Stimulated activated CD4-positive, alpha-beta T cell treated with anti-CD3 and anti-CD28 coated beads, Interleukin-12 subunit alpha, Interleukin-12 subunit beta, amount 100 ng/mL, for 24 hours (primary cell): ENCODE results near the gene NEDD4L.

Experiments
- DNase-seq, 2 experiments: peaks; one replicate each; pipeline ENCODE4 v3.0.0-alpha.2; 2020; ENCODE audit warnings: low read depth in 2 of 2

The NEDD4L gene

GRCh38 chr18:58397385-58398132, 353.5 kb downstream of the NEDD4L start:
- no peak for DNase-seq

- DNase-seq, result no peak
Measured at GRCh38 chr18:58398648-58399398, 354.8 kb downstream of the NEDD4L start.

DNA sequence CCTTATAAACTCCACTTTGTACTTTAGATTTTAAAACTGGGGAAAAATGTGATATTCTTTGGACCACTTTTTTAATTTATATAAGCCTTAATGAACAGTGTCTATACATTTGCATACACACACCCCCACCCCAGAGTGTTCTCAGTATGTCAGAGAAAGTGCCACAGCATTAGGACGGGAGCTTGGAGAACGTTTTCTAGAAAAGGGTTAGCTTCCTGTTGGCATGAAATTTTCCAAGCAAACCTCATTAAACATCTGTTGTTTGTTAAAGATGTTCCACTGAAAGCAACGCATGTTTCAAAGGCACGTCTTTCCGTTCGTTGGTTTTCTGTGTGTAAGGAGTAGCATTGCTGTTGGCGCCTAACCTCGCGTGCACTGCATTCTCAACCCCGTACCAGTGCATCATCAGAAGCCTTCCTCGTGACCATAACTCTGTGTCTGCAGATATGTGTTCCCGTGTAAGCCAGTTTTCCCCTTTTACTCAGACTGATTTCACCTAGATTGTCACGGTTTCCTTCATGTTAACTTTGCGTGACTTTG, 356.4 kb downstream of the NEDD4L start:
- peak; percentile 12 to 17 for DNase-seq

GRCh38 chr18:58401191-58401590, 357.2 kb downstream of the NEDD4L start:
- no peak for DNase-seq

GRCh38 chr18:58402247-58402646, 358.2 kb downstream of the NEDD4L start:
- DNase-seq, result no peak

DNA sequence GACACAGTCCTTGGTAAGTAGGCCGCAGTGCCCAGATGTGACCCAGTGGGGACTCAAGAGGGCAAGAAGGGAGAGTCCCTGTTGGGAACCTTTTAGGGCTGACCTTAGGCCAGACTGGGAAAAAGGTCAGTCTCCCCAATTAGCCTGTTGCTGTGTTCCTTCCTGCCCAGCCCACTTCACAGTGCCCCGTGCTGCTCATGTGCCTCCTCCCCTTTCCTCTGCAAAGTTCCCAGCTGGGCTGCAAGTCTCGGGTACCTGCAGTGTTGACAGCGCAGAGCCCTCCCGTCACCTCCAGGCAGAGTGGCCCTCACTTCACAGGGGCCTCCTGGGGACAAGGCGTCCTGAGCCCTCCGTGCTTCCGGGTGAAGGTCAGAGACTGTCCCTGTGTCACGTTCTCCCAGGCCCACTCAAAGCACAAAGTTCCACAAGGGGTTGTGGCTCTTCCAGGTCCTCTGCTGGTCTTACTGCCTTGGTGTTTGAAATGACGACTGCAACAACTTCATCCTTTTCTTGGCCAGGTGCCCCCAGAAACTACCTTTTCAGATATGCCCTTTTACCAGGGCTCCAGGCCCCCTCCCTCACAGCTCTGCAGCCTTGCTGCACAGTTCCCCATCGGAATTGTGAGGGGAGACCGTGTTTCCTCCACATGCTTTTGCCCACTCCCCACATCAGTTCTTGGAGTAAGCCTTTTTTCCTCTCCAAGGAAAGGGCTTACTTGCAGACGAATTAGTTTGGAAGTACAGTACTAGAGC, 359.1 kb downstream of the NEDD4L start:
- no peak for DNase-seq

DNA sequence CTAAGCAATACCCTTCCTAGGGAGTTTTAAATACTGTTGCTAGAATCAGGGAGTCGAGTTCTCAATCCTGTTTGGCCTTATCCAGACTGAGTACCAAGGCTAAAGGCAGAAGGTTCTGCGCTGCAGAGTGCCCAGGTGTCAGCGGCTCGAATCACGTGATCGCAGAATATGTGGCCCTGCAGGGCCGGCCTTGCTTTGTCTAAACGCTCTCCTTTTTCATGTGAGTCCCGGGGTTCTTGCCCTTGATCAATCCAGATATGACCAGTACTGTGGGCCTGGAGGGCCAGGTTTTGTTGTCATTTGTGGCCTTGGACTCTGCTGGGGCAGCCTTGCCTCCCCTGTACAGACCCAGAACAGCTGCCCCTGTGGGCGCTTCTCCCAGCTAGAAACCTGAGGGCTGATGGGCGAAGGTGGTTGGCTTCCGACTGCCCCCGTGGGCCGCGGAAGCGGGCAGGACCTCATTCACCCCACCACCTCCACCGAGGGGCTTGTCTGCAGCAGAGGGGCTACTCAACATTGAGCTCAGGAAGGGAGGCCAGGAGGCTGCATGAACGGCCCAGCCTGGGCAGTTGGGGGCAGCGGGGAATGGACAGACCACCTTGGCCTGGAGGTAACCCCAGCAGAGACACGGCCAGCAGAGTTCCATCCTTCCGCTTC, 359.9 kb downstream of the NEDD4L start:
- DNase-seq, result no peak

DNA sequence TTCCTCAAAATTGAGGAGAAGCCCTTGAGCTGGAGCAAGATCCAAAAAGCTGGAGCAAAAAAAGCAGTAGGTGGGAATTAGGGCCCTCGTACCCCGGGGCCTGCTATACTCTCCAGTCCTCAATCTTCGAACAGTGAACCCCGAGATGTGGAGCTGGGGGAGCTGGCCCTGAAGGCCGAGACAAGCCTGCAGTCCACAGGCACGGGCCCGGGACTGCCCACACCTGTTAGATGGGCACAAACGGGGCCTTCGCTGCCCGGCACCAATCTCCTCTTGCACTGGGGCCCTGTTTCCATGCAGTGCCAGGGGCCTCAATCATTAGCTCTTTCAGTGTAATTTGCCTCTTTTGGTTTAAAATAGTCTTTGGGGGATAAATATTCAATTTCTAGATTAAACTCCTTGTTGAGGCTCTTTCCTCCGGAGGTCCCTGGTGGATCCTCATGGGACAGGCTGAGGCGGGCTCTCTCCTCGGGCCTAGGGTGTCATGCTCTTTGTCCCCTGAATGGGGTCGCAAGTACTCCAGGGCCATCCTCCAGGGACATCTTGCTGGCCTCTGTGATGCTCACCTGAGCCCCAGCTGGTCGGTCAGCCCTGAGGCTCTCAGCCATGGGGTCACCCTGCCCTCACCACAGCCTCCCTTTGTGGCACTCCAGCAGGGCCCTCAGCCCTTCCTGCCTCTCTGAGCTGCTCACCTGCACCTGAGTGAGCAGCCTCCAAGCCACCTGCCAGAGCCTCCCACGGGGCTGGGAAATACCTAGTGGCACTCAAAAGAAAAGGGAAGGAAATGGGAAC, 361.3 kb downstream of the NEDD4L start:
- DNase-seq, result no peak

GRCh38 chr18:58407263-58407648, 363.2 kb downstream of the NEDD4L start:
- DNase-seq, result no peak

GRCh38 chr18:58407649-58408407, 363.8 kb downstream of the NEDD4L start:
- no peak for DNase-seq

DNA sequence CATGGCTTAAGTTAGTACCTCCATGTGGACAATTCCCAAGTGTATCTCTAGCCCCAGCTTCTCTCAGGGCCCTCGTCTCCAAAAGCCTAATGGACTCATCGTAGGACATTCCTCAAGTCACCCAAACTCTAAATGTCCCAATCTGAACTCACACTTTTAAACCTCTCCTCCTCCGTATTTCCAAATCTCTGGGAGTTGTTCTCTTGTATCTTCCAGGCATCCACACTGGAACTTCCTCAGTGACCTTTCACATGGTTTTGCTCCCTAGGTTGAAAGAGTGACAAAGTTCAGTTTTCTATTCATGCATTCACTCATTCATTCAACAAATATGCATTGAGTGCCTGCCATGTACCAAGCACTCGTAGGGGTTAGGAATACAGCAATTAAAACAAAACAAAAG, 364.6 kb downstream of the NEDD4L start:
- no peak for DNase-seq

DNA sequence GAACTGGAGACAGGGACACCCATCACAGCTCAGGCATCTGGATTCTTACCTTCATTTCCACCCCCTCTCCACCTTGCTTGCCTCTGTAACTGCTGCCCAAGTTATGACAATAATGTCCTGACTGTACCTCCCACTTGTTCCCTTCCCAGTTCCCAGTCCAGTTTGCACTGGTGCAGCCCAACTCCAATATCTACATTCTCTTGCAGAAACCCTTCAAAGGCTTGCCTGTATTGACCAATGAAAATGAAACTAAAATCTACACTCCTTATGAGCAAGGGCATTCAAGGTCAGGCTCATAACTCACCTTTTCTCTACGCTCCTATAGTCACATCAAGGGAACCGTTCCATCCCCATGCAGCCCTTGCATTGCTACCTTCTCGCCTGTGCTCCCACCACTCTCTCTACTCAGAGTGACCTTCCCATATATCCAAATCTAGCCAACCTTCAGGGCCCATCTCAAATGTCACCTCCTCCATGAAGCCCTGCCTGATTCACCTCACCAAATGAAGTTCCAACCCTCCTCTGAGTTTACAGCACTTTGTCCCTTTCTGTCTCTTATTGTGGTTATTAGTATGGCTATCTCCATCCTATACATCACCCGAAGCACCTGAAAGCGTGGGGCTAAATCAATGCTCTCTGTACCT, 365.9 kb downstream of the NEDD4L start:
- no peak for DNase-seq

GRCh38 chr18:58411323-58411722, 367.3 kb downstream of the NEDD4L start:
- no peak for DNase-seq

DNA sequence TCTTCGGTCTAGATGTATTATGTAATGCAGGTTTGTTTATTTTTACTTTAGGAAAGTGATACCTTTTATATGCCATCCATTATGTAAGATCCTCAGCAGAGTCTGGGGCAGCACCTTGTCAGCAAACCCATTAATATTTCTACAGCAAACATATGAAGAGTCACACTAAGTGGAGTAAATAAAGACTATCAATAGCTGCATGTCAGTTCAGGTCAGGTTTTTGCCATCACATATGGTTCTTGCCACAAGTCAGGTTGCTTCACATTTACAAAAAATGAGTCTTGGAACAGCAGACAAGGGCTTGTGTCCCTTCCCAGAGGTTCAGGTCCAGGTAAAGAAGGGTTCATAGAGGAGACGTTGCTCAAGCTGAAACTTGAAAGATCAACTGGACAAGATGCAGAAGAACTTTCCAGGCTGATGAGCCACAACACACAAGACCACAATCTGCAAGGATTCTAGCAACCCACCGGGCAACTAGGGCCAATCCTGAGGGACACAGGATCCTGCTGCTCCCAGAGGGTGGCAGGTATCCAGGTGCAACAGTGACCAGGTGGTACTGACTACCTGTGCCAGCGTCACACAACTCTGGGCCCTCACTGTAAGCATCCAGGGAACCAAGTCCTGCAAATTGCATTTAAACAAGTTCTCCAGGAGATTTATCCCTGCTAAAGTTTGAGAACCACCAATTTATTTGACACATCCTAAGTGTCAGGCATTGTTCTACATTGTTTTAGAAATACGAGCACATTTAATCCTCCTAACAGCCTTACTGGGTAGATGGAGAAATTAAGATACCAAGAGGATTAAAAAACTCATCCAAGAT, 369.0 kb downstream of the NEDD4L start:
- DNase-seq, result no peak

- no peak for DNase-seq
Measured at GRCh38 chr18:58413667-58414628, 369.9 kb downstream of the NEDD4L start.

GRCh38 chr18:58416014-58416703, 372.1 kb downstream of the NEDD4L start:
- DNase-seq, result no peak
